Stomach (tissue), 4 donors: Measurements from ENCODE around the gene CASTOR1.

Experiments used
- CTCF ChIP-seq, 7 experiments: fragments of 450-650 bp in 4 of 7; fragments of 200-600 bp in 3 of 7; sonication (generic) in 3 of 7; IDR thresholded peaks; one replicate each; pipeline ENCODE4 v1.5.1; 2016 to 2019; ENCODE audit warnings: antibody characterized with exemption in 7 of 7, control low read depth in 2 of 7, mild to moderate bottlenecking in 1 of 7
- EP300 ChIP-seq: sonication (generic); formaldehyde crosslinking; IDR thresholded peaks from one replicate; pipeline ENCODE4 v1.6.1; 2017; ENCODE audit warnings: antibody characterized with exemption
- POLR2A ChIP-seq, 4 donors: fragments of 450-650 bp; IDR thresholded peaks; one replicate each; pipeline ENCODE4 v1.6.1; 2016; ENCODE audit warnings: antibody characterized with exemption in 4 of 4, control low read depth in 2 of 4, mild to moderate bottlenecking in 1 of 4, moderate library complexity in 1 of 4
- POLR2AphosphoS5 ChIP-seq, 3 donors: sonication (generic); formaldehyde crosslinking; IDR thresholded peaks; one replicate each; pipeline ENCODE4 v1.6.1; 2016; ENCODE audit warnings: antibody characterized with exemption in 3 of 3

DNA sequence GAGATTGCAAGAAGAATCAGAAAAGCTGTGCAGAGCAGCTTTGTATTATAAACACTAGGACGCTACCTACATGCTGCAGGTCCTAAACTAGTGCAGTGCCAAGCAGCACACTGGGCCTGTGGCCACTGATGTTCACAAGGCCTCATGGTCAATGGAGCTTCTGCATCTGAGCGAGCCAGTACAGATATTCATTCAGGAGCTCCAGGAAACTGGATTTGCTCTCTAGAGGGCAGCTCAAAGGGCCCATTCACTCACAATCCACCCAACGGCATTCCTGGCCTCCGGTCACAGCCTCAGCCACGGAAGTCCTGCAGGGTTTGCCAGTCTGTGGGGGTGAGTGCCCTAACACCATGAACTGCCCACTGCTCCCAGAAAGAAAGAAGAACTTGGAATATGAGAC, 43.2 kb upstream of the CASTOR1 start:
- TF ChIP-seq CTCF (IDR thresholded peaks at IDR 0.05) (no peak), POLR2AphosphoS5 (IDR thresholded peaks at IDR 0.05) (no peak), POLR2A (IDR thresholded peaks at IDR 0.05) (no peak), EP300 (no peak)
